NAMALWA (cell line): ENCODE data around the gene C1orf122.
"Not testable (repeated sequence)": the region's sequence is repeated elsewhere in the genome, so short reads cannot be mapped to it uniquely, and the experiment has no call there.

Source experiments
- DNase-seq: peaks from one replicate; pipeline ENCODE4 v3.0.0-alpha.2; 2015; ENCODE audit warnings: low spot score

The C1orf122 gene

DNA sequence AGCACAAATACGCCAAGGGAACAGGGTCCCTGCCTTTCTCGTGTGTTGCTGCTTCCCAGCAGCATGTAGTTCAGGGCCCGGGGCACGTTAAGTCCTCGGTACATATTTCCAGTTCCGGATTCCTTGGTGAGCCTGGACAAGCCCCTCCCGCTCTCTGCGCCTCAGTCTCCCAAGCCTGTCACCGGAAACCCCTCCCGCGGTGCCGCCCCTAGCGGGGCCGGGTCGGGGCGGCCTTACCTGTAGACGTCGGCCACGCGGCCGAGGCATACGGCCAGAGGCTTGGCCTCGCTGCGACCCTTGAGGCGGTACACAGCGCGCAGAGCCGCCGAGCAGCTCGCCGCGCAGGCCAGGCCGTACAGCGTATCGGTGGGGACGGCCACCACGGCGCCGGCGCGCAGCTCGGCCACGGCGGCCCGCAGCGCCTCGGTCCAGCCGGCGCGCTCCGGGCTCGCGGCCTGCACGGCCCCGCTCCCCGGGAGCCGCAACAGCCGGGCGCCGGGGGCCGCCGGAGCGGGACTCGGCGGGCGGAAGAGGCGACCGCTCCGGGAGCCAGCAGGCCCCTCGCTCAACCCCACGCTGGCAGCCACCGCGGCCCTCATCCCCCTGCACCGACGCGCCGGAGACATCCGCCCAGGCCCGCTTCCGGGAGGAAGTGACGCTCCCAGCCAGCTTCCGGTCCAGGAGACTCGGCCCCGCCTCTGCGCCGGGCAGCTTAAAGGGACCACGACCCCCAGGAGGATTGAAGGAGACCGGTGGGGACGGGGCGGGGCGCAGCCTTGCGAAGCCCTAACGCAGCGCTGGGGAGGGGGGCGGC lies at the start of gene C1orf122, which contains the start of gene YRDC:
Gene C1orf122 (plus strand): TSS at position 236 of the 814 bp plus-strand sequence. CDS start 615 bp downstream, outside the sequence.
Gene YRDC (minus strand): TSS at position 654 of the 814 bp plus-strand sequence. CDS start 28 bp downstream, at position 626.
- DNase-seq: peak; percentile 94

DNA sequence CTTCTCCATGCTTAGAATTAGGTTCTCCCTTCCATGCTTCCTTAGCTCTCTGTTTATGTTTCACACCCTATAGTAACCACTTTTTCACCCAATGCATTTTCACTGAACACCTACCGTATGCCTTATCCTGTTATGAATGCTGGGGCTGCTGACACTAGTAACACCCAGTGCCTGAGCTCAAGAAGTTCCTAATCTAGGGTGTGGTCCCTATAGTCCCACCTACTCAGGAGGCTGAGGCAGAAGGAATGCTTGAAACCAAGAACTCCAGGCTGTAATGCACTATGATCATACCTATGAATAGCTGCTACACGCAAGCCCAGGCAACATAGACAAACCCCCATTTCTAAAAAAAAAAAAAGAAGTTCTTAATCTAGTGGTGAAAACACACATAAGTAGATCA lies 48.1 kb upstream of the C1orf122 start:
- DNase-seq: no peak

DNA sequence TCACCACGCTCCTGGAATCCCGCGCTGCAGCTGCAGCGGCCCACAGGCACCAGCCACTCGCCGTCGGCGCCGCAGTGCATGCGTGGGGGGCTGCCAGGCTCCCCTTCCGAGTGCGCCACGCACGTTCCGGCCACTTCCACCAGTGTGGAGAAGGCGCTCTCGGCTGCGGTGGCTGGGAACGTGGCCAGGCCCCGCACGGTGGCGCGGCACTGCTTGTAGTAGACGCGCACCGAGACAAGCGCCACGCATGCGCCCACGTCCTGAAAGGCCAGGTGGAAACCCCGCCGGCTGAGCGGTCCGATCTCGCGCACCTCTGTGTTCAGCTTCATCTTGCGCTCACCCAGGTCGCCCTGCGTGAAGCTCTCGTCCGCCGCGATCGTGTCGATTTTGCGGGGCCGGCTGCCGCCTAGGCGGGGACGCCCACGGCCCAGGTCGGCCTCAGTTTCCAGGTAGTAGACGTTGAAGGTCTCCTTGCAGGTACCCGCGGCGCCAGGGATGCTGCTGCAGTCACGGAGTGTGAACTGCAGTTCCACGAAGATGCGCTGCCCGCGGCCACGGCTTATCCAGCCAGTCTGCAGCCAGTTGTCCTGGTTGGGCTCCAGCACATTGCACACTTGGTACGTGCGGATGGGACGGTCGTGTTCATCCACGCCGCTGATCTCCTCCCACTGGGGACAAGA lies 46.0 kb upstream of the C1orf122 start:
- no peak for DNase-seq

DNA sequence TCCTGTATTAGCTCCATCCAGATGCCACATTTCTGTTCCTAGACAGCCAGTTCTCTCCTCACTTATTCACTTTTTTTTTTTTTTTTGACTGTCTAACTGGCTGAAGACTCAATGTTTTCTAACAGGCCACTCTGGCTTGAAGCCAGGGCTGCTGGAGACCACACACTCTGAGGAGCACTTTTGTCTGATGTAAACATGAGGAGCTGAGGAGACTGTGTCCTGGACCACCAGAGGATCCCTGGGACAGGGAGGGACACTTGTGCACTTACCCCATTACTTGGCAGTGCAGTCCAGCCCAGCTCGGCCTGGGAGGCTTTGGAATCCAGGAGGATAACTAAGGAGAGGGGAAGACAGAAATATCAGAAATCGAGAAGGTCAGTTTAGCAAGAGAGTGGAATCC lies 45.1 kb upstream of the C1orf122 start:
- DNase-seq: no peak

DNA sequence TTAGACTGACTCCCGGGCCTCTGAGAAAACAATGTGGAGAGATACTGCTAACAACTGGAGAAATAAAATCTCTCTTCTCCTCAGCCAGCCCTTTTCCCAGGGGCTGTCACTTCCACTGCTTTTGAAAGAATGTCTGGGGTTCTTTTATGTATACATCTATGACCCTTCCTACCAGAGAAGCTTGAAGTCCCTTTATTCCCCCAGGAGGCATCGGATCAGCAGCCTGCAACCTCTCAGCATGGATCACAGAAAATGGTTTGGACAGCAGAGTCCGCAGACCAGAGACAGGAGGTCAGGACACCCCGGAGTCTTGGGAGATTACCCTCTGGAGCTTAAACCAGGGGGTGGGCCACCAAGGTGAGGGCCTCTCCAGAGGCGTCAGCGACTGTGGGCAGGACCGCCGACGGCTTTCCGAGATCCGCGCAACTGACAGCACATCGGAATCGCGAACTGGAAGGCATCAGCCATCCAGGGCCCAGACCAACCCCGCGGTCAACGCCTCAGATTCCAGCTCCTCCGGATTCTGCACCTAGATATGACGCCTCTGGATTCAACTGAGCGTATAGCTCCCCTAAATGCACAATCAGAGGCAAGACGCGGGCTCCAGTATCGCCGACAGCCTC lies 43.7 kb upstream of the C1orf122 start:
- no peak for DNase-seq

DNA sequence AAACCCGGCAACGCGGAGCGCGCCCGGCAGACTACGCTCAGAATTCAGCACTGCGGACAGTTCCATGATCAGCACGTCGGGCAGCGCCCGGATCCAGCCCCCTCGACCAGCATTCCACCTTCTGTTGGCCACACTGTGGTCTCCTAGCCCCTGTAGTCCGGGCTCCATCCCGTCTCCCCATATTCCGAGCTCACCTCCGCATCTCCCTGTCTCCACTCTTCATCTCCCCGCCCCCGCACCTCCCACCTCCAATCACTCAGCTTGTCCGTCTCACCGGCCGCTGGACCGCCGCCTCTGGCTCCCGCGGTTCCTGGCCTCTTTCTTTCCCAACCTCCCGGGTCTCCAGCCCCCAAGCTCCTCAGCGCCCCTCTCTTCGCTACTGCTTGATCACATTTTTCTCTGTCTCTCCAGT lies 43.2 kb upstream of the C1orf122 start:
- DNase-seq: no peak

DNA sequence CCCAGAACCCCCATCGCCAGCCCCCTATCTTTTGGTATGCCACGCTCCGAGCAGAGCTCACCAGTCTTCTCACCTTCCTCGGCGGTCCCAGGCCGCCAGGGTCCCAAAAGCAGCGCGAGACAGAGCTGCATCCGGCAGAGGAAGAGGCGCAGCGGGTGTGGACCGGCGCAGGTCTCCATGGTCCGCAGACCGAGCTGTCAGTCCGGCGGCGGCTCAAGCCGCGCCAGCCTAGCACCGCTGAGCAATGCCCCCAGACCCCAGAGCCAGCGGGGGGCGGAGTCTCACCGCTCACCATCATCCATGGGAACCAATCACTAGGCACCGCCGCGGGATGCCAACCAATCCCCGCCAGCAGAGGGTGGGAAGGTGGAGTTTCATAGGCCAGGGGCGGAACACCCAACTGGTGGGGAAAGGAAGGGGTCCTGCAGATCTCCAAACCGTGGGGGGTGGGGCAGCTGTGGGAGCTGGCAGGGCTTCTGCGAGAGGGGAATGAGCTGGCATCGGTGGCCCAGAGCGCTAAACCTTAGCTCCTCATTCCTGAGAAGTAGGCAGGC lies 42.6 kb upstream of the C1orf122 start, which contains the start of gene EPHA10:
Gene EPHA10 (minus strand): TSS at position 233 of the 554 bp plus-strand sequence. CDS start 54 bp downstream, at position 179.
- DNase-seq: no peak

DNA sequence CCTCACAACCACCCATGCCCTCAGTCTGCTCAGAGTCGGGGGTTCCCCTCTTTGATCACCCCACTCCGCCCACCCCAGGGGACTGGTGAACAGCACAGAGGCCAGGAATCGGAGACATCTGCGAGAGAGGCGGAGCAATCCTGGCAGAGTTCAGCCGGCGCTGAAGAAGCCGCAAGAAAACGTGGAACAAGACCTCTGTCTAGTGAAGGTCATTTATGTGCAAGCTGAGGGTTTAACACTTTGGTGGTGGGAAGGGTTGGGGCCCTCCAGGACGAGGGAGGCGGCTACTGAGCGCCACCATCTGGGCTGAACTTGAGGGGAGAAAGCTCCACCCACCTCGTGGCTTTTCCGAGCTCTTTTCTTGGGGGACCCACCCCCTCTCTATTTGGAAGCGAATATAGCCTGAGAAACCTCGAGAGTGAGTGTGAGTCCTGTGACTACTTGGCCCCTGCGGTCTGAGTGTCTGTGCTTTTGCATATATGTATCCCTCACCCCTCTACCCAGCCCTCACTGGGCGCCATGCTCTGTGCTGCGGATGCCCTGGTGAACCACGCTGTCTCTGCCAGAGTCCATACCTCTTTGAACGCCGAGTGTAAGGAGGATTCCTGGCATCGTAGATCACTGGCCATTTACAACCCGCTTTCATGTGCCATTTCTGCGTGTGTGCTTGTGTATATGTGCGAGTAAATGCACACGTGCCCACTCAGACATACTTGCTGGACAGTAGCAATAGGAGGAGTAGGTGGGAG lies 41.5 kb upstream of the C1orf122 start:
- DNase-seq: peak; percentile 15

DNA sequence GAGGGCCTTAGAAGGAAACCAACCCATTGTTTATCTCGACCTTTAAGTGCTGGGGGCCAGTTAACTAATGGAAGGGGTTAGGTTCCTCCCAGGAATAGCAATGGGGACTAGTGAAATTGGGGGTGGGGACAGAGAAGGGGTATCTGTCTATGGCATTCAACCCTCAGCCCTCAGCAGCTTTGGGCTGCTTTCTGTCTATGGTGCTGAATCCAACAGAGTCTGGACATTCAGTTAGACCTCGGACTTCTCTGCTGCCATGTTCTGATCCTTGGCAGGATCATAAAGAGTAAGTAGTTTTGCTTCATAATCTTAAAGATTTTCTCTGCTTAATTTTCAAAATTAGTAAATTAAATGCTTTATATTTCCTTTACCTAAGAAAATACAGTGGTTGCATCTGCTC lies 40.1 kb upstream of the C1orf122 start:
- no peak for DNase-seq

DNA sequence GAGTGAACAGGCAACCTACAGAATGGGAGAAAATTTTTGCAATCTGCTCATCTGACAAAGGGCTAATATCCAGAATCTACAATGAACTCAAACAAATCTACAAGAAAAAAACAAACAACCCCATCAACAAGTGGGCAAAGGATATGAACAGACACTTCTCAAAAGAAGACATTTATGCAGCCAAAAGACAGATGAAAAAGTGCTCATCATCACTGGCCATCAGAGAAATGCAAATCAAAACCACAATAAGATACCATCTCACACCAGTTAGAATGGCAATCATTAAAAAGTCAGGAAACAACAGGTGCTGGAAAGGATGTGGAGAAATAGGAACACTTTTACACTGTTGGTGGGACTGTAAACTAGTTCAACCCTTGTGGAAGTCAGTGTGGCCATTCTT lies 36.1 kb upstream of the C1orf122 start:
- not testable (repeated sequence) for DNase-seq

DNA sequence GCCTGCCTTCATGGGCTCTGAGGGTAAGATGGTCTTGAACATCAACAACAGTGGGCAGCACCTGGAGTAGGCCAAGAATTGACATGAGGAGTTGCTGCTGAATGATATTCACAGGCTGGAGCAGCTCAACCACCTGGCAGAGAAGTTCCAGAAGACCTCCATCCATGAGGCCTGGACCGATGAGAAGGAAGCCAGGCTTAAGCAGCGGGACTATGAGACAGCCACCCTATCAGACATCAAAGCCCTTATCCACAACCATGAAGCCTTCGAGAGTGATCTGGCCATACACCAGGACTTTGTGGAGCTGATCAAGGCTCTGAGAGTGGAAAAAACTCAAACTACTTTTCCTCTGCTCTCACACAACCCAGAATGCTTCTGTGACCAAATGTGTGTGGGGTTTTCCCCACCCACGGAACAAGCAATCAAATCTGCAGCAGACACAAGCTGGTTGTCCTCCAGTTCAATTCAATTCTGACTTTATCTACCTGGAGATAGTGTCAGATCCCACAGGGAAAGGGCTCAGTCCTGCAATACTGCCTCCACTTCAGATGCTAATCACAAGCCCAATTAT lies 30.6 kb upstream of the C1orf122 start:
- DNase-seq: no peak

DNA sequence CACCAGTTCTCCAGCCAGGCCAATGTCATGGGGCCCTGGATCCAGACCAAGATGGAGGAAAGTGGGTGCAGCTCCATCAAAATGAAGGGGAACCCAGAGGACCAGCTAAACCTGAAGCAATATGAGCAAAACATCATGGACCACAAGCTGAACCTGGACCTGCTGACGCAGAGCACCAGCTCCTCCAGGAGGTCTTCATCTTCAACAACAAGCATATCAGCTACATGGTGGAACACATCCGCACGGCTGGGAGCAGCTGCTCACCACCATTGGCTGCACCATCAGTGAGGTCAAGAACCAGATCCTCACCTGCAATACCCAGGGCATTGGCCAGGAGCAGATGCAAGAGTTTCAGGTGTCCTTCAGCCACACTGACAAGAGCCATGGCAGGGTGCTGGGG lies 28.9 kb upstream of the C1orf122 start:
- DNase-seq: no peak

DNA sequence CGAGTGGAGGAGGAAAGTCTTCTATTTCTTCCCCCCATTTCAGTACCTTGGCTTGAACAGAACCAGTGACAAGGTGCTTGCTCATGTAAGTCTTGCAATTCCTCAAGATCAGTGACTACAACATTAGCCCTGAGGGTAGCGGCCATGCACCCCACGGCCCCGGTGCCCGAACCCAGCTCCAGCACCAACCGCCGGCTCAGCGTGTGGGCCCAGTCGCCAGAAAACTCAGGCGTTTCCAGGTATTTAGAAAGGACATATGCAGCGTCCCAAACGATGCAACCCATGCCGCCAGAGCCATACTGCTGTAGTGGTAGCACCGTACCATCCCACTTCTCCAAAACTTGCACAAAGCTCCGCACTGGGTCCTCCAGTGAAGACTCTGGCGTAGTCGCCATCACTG lies 25.1 kb upstream of the C1orf122 start:
- no peak for DNase-seq

DNA sequence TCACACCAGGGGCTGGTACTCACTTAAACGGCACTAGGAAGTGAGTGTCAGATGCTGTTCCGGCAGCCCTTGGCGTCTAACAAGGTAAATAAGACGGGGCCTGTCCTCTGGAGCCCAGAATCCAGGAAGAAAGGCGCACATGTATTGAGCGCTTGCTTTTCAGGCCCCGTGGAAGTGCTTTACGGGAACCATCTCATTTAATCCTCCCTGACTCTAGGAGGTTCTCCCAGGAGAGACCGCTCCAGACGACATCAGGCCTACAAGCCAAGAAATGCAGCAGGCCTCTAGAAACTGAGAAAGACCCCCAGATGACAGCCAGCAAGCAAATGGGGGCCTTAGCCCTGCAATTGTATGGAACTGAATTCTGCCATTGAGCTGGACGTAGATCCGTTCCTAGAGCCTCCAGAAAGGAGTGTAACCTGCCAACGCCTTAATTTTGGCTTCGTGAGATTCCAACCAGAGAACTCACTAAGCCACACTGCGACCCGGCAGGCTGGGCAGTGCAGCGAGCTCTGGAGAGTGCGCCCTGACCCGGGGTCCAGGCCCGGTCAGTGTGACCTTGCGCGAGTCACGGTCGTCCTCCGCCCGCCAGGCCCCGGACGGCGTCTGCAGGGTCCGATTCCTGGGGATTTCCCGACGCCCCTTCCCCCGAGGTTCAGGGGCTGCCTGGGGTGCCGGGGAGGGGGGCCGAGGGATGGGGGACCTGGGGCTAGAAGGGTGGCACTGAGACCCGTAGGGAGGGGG lies 14.5 kb upstream of the C1orf122 start:
- no peak for DNase-seq

DNA sequence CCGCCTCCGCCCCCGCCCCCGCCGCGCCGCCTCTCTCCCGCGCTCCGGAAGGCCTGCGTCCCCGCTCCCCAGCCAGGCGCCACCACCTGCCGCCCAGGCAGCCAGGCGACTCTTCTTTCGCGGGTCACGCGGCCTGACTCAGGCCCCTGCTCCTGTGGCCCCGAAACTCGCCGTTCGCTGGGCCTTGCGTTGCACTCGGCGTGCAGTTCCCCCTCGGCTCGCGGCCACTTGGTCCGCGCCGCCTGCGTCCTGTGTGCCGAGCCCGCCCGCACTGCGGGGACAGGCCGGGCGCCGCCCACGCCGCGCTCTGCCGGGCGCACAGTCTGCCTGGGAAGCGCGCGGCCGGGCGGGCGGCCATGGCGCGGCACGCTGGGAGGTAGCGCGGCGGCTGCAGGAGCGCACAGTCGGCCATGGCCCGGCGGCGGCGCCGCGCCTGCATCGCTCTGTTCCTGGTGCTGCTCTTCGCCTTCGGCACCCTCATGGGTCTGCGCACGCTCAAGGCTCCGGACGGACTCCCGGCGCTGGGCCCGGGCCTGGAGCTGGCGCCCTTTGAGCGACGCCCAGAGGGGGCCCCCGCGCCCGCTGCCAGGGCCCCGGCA lies 13.7 kb upstream of the C1orf122 start, which contains the start of gene MANEAL:
Gene MANEAL (plus strand): TSS at position 75 of the 599 bp plus-strand sequence. CDS start 336 bp downstream, at position 411.
- peak; percentile 43 for DNase-seq

DNA sequence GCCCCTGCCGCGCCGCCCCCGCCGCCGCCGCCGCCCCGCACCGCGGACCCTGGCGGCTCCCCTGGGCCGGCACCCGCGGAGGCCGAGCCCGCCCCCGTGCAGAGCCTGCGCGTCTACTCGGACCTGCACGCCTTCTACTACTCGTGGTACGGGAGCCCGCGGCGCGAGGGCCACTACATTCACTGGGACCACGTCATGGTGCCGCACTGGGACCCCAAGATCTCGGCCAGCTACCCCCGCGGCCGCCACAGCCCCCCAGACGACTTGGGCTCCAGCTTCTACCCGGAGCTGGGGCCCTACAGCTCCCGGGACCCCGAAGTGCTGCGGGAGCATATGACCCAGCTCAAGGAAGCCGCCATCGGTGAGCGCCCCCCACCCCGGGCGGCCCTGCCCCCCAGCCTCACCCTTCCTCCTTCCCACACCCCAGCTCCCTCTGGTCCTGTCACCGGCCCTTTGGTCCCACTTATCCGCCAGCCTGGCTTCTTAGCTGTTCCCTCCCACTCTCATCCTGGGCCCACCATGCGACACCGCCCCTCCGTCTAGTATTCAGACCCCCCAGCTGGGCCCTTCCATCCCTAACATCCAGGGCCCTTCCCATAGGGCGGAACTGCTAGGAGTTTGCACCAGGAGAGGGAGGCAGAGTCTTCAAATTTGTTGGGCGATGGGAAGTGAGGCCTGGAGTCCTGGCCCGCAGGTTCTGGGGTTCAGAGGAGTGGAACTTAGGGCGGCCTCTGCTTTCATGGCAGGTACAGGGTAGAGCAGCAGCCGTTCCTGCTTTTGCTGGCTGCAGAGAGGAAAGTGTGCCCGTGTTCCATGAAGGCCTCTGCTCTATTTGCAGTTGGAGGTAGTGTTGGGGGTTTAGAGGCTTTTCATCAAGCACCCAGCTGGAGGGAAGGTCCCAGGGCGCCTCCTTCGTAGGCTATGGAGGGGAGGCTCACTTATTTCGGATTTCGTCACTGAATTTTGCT lies 12.9 kb upstream of the C1orf122 start:
- DNase-seq: no peak

DNA sequence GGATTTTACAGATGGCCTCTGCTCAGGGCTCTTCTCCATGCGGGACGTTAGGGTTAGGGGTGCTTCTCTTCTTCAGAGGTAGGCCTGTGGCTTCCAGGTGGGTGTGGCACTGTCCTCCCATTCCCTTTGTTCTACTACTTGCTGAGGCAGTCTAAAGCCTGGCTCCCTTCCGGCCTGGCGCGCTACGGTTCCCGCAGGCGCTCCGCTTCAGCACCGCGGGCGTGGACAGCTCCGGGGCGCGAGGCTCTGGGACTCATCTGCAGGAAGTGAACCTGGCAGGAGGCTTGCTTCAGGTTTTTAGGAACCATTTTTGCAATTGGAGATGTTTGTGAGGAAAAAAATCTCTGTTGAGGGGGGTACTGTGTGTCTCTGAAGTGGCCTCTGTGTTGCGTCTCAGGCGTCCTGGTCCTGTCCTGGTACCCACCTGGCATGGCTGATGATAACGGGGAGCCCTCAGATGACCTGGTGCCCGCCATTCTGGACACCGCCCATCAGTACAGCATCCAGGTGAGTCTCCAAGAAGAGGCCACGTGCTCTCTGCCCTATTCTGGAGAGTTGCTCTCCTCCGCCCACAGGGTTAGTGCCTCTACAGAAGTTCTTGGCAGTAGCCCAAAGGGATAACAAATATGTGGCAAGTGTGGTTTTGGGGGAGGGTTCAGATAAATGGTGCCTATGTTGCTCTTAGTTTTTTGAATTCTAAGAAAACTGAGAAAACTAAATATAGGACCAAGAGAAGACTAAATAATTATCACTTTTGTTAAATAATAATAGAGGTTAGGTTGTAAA lies 12.1 kb upstream of the C1orf122 start:
- no peak for DNase-seq

DNA sequence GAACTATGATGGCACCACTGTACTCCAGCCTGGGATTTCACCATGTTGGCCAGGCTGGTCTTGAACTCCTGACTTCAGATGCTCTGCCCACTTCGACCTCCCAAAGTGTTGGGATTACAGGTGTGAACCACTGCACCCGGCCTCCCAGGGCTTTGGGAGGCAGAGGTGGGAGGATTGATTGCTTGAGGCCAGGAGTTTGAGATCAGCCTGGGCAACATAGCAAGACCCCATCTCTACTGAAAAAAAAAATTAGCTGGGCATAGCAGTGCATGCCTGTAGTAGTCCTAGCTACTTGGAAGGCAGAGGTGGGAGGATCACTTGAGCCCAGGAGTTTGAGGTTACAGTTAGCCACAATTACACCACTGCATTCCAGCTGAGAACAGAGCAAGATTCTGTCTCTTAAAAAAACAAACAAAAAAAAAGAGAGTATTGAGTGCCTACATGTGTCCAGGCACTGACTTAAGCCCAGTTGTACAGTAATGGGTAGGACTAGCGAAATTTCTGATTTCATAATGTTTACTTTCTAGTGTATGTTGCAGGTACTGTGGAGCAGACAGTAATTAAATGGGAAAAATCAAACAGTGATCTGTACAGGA lies 9.7 kb upstream of the C1orf122 start:
- no peak for DNase-seq
